ENCODE results near the gene ISY1. TPM values are rescaled to one million over a fixed set of nuclear protein-coding genes. Genes with fewer than 3 reads are reported as not detected.

Gene ISY1
- total RNA-seq, 2 experiments from 2014 or later = 28.2 to 28.5 TPM

DNA sequence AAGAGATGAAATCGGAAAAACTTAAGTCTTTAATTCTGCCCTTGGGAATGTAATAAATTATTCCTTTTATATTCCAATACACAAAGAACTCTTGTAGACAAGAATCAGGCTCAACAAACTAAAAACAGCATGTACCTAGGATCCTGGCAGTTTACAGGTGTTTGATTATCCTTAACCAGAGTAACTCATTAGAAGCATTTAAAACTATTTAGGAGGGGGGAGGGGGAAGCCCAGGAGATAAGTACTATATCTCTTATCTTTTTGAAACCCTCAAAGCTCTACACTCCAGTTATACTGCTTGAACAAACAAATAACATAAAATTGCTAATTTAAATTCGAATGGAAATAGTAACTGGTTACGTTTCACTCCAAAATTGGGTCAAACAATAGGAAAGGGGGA is 21.0 kb upstream of the ISY1 start:
- Histone ChIP-seq H3K36me3 (ENCODE audit: insufficient read depth, low read length) (peaks cover 28% of the 10 kb centered on the region), H3K27ac (ENCODE audit: low read depth in 1 of 2, low read length in 2 of 2) (peak overlapping the region; percentile 33 to 95), H3K27me3 (ENCODE audit: control insufficient read depth in 1 of 2, insufficient read depth in 2 of 2, low read length in 2 of 2) (no peaks in the 10 kb centered on the region), H3K9me3 (ENCODE audit: control insufficient read depth in 1 of 2, insufficient read depth in 1 of 2, low read length in 2 of 2) (no peaks in the 10 kb centered on the region), H3K4me1 (ENCODE audit: insufficient read depth, low read length) (peaks cover 48% of the 10 kb centered on the region), H3K4me3 (ENCODE audit: low read length) (peak overlapping the region; percentile 68)
- no peaks in the 10 kb centered on the region for H3K27me3 Mint-ChIP-seq
- ATAC-seq (ENCODE audit: poor library complexity) (no peak), DNase-seq (no peak)
- no peaks in the 10 kb centered on the region for H3K9me3 Mint-ChIP-seq
- H3K4me3 Mint-ChIP-seq = peak overlapping the region; percentile 100
- H3K4me1 Mint-ChIP-seq (ENCODE audit: low read depth) = peaks cover 67% of the 10 kb centered on the region
- peak overlapping the region; percentile 100 for H3K27ac Mint-ChIP-seq
- TF ChIP-seq, protein P1, sequence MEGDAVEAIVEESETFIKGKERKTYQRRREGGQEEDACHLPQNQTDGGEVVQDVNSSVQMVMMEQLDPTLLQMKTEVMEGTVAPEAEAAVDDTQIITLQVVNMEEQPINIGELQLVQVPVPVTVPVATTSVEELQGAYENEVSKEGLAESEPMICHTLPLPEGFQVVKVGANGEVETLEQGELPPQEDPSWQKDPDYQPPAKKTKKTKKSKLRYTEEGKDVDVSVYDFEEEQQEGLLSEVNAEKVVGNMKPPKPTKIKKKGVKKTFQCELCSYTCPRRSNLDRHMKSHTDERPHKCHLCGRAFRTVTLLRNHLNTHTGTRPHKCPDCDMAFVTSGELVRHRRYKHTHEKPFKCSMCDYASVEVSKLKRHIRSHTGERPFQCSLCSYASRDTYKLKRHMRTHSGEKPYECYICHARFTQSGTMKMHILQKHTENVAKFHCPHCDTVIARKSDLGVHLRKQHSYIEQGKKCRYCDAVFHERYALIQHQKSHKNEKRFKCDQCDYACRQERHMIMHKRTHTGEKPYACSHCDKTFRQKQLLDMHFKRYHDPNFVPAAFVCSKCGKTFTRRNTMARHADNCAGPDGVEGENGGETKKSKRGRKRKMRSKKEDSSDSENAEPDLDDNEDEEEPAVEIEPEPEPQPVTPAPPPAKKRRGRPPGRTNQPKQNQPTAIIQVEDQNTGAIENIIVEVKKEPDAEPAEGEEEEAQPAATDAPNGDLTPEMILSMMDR (IDR thresholded peaks at IDR 0.05) = no peak
- ChIA-PET POLR2A (interaction anchor here (0.8 to 6.4 kb wide), 6 partner anchors 15 to 501 kb away, joined by 3 to 120 read pairs (median 8); partner anchors contain the start of gene RAB43), CTCF (interaction anchor here (1.2 to 2.6 kb wide), 3 partner anchors 20 to 501 kb away, joined by 3 to 18 read pairs (median 7); no protein-coding TSS in a partner anchor)
- H3K36me3 Mint-ChIP-seq (ENCODE audit: low read depth) = peaks cover 75% of the 10 kb centered on the region
- intact Hi-C loops (cut with DNase I, micrococcal nuclease) = loop anchor here (2.0 to 10.0 kb wide), 7 partner anchors 19 to 713 kb away; partner anchors contain the start of genes ACAD9 (in 1 of the 2), COPG1 (in 1 of the 2) and TMCC1 (in 1 of the 2)

DNA sequence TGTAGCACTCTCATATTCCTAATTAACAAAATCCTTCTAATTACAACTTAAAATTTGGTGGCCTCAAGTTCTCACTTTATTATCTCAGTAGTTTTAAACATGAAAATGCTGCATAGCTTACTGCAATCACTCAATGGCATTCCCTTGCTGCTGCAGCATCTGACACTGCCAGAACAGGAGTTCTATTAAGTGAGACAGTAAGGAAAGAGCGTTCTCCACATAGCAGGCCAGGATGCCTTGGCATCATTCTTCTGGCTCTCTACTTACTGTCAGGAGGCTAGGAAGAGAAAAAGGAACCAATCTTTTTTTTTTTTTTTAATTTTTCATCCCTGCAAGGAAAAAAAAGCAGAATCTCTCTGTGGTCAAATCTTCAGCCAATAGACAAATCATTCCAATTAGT is 19.6 kb upstream of the ISY1 start:
- Histone ChIP-seq H3K27me3 (ENCODE audit: control insufficient read depth in 1 of 2, insufficient read depth in 2 of 2, low read length in 2 of 2) (no peaks in the 10 kb centered on the region), H3K9me3 (ENCODE audit: control insufficient read depth in 1 of 2, insufficient read depth in 1 of 2, low read length in 2 of 2) (no peaks in the 10 kb centered on the region), H3K27ac (ENCODE audit: low read depth in 1 of 2, low read length in 2 of 2) (no peak overlapping the region), H3K36me3 (ENCODE audit: insufficient read depth, low read length) (peaks cover 35% of the 10 kb centered on the region), H3K4me1 (ENCODE audit: insufficient read depth, low read length) (peaks cover 55% of the 10 kb centered on the region), H3K4me3 (ENCODE audit: low read length) (peak overlapping the region; percentile 68)
- Mint-ChIP-seq H3K36me3 (ENCODE audit: low read depth) (peaks cover 89% of the 10 kb centered on the region), H3K27me3 (no peaks in the 10 kb centered on the region), H3K27ac (peak overlapping the region; percentile 100), H3K4me1 (ENCODE audit: low read depth) (peaks cover 81% of the 10 kb centered on the region), H3K4me3 (peak overlapping the region; percentile 100), H3K9me3 (no peaks in the 10 kb centered on the region)
- ChIA-PET POLR2A (interaction anchor here (1.8 to 6.4 kb wide), 2 partner anchors 11 to 60 kb away, joined by 8 to 120 read pairs; partner anchors contain the start of gene RAB43), CTCF (interaction anchor here (2.4 kb wide), 1 partner anchor 19 kb away, joined by 8 read pairs; the partner anchor contains the start of gene ISY1)
- intact Hi-C loops (cut with DNase I, micrococcal nuclease) = loop anchor here (2.0 to 10.0 kb wide), 5 partner anchors 18 to 714 kb away; partner anchors contain the start of genes ACAD9 (in 1 of the 2), COPG1 (in 1 of the 2) and TMCC1 (in 1 of the 2)
- no peak for DNase-seq
- no peak for ATAC-seq (ENCODE audit: poor library complexity)
- TF ChIP-seq, protein P1 (IDR thresholded peaks at IDR 0.05) = no peak

DNA sequence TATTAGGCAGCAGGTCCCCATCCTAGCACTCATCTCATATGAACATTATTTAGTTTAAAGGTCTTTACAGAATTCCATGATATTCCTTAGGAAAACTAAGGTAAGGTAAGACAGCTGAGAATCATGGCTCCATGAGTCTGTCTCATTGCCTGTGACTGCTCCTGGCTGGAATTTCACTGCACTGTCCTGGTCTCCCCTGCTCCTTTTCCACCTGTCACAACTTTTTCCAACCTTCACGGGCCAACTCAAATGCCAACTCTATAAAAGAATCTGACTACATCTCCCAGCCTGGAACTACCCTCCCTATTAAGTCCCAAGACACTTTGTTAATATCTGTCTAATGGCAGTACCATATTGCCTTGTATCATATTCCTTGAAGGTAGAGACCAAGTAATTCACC is 15.2 kb upstream of the ISY1 start:
- ChIA-PET POLR2A (interaction anchor here (1.0 kb wide), 1 partner anchor 14 kb away, joined by 5 read pairs; no protein-coding TSS in a partner anchor), CTCF (interaction anchor here (1.6 kb wide), 1 partner anchor 14 kb away, joined by 5 read pairs; no protein-coding TSS in a partner anchor)
- Mint-ChIP-seq H3K9me3 (no peaks in the 10 kb centered on the region), H3K4me1 (ENCODE audit: low read depth) (peaks cover 84% of the 10 kb centered on the region), H3K36me3 (ENCODE audit: low read depth) (peaks cover 97% of the 10 kb centered on the region), H3K4me3 (peak overlapping the region; percentile 39), H3K27ac (peak overlapping the region; percentile 100), H3K27me3 (no peaks in the 10 kb centered on the region)
- H3K27me3 ChIP-seq (ENCODE audit: control insufficient read depth in 1 of 2, insufficient read depth in 2 of 2, low read length in 2 of 2) = no peaks in the 10 kb centered on the region
- H3K27ac ChIP-seq (ENCODE audit: low read depth in 1 of 2, low read length in 2 of 2) = no peak overlapping the region
- H3K4me3 ChIP-seq (ENCODE audit: low read length) = no peak overlapping the region
- intact Hi-C loops (cut with DNase I, micrococcal nuclease) = no loop called here
- H3K9me3 ChIP-seq (ENCODE audit: control insufficient read depth in 1 of 2, insufficient read depth in 1 of 2, low read length in 2 of 2) = no peaks in the 10 kb centered on the region
- H3K4me1 ChIP-seq (ENCODE audit: insufficient read depth, low read length) = peaks cover 68% of the 10 kb centered on the region
- TF ChIP-seq, protein P1 (IDR thresholded peaks at IDR 0.05) = no peak
- no peak for ATAC-seq (ENCODE audit: poor library complexity)
- peaks cover 47% of the 10 kb centered on the region for H3K36me3 ChIP-seq (ENCODE audit: insufficient read depth, low read length)
- no peak for DNase-seq
